Upper lobe of right lung (tissue), 1 donor: Measurements from ENCODE around the gene ASIC1. TPM values are rescaled to one million over a fixed set of nuclear protein-coding genes. Genes with fewer than 3 reads are reported as not detected.

ENCODE experiments used
- ATAC-seq: fragments of 200-7000 bp; cut with Tn5 transposase; one replicate; pipeline ENCODE4 v1.9.1; 2020; ENCODE audit warnings: mild to moderate bottlenecking, moderate library complexity
- DNase-seq: peaks from one replicate; pipeline ENCODE4 v3.0.0-alpha.2; 2020
- H3K27ac ChIP-seq: fragments of 200-600 bp; one replicate; pipeline ENCODE4 v1.8.0; 2022
- H3K27me3 ChIP-seq: fragments of 200-600 bp; one replicate; pipeline ENCODE4 v1.8.0; 2022; ENCODE audit warnings: mild to moderate bottlenecking
- H3K36me3 ChIP-seq: fragments of 200-600 bp; one replicate; pipeline ENCODE4 v1.8.0; 2022
- H3K4me1 ChIP-seq: fragments of 200-600 bp; one replicate; pipeline ENCODE4 v1.8.0; 2022
- H3K4me3 ChIP-seq: fragments of 200-600 bp; one replicate; pipeline ENCODE4 v1.8.0; 2022; ENCODE audit warnings: mild to moderate bottlenecking
- H3K9me3 ChIP-seq: fragments of 200-600 bp; one replicate; pipeline ENCODE4 v1.8.0; 2022
- intact Hi-C: fragments of 100-400 bp; cut with DNase I; formaldehyde crosslinking; loops from one replicate; pipeline ENCODE4 v1.11.0; 2022
- total RNA-seq: library from RNA; stranded (reverse); fragmentation: NEBNext Ultra II Directional; extraction: Animal tissue kit (Norgen Biotek cat#: 25700); gene quantifications from one replicate; pipeline ENCODE4 v1.2.1, GENCODE V29; 2021
- TF ChIP-seq, protein P1 (sequence below): fragments of 200-600 bp; IDR thresholded peaks from one replicate; pipeline ENCODE4 v1.8.0; 2022; ENCODE audit warnings: antibody characterized with exemption
- donor health status: DM: no; HTN: yes; CAD: no; lungs with severe emphysema.

ASIC1 gene
- total RNA-seq, 1 donor from 2014 or later, result 0.35 TPM

DNA sequence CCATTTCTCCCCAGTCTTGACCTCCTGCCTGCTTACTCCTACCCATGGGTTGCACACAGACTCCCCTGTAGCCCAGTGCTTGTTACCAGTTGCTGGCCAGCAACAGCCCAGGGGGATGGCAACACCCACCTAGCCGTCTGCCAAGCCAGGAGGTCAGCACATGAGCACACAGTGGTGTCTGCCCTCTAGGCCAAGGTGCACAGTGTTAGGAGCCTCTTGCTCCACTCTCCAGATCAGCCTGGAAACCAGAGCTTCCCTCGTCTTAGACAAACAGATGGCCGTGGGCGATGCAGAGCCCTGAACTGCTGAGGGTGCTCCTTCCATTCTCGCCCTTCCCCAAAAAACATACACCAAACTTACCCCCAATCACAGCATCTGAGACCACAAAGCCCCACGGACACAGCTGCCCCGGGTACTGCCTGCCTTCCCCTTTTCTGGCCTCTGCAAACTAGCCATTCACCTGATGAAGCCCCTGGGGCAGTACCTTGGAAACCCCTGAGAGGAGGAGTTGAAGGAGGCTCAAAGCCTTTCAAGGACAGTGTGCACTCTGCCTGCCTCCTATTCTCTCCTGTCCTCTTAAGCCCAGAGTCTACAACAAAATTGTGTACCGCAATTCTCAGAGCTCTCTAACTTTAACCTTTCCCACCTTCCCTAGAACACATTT lies 45.4 kb downstream of the ASIC1 start:
- TF ChIP-seq, protein P1, sequence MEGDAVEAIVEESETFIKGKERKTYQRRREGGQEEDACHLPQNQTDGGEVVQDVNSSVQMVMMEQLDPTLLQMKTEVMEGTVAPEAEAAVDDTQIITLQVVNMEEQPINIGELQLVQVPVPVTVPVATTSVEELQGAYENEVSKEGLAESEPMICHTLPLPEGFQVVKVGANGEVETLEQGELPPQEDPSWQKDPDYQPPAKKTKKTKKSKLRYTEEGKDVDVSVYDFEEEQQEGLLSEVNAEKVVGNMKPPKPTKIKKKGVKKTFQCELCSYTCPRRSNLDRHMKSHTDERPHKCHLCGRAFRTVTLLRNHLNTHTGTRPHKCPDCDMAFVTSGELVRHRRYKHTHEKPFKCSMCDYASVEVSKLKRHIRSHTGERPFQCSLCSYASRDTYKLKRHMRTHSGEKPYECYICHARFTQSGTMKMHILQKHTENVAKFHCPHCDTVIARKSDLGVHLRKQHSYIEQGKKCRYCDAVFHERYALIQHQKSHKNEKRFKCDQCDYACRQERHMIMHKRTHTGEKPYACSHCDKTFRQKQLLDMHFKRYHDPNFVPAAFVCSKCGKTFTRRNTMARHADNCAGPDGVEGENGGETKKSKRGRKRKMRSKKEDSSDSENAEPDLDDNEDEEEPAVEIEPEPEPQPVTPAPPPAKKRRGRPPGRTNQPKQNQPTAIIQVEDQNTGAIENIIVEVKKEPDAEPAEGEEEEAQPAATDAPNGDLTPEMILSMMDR, result no peak
- intact Hi-C loops, result no loop called here
- Histone ChIP-seq H3K27me3 (no peaks in the 10 kb centered on the region), H3K36me3 (peaks cover 35% of the 10 kb centered on the region), H3K27ac (no peak overlapping the region), H3K4me1 (peaks cover 8% of the 10 kb centered on the region), H3K4me3 (no peak overlapping the region), H3K9me3 (no peaks in the 10 kb centered on the region)
- ATAC-seq, result peak; percentile 80
- peak; percentile 80 for DNase-seq

GRCh38 chr12:50103351-50103750 lies 46.0 kb downstream of the ASIC1 start:
- H3K27me3 ChIP-seq, result no peaks in the 10 kb centered on the region
- DNase-seq, result no peak
- peaks cover 30% of the 10 kb centered on the region for H3K36me3 ChIP-seq
- ATAC-seq, result no peak
- H3K4me1 ChIP-seq, result peaks cover 8% of the 10 kb centered on the region
- H3K9me3 ChIP-seq, result no peaks in the 10 kb centered on the region
- H3K27ac ChIP-seq, result peak overlapping the region; percentile 33
- intact Hi-C loops, result no loop called here
- TF ChIP-seq, protein P1, result no peak
- no peak overlapping the region for H3K4me3 ChIP-seq

DNA sequence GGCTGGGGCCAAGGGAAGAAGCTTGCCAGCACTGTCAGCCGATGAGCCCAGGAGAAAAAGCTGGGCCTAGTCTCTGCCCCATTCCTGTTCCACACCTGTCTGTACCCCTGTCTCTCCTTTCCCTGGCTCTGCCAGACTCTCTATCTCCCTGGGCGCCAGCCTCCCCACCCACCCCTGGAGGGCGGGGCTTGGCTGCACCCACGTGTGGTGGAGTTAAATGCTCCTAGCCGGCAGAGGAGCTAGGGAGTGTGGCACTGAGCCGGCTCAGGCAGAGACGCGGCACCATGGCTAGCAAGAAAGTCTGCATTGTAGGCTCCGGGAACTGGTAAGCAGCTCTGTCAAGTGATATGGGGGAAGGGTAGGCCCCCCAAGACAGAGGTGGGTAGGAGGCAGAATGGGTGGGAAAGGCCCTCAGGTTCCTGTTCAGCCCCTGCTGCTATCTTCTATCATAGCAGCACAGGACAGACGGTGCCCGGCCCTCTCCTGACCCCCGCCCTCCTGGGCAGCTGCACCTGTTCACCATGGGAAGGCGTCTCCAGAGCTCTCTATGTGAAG lies 46.4 kb downstream of the ASIC1 start, which contains the start of gene GPD1:
GPD1 (plus strand) TSS at position 242 of the 555 bp plus-strand sequence; CDS start at position 285, 43 bp downstream.
- Histone ChIP-seq H3K36me3 (peaks cover 25% of the 10 kb centered on the region), H3K4me3 (peak within 1 kb of the TSS; percentile 25), H3K9me3 (no peaks in the 10 kb centered on the region), H3K27ac (peak within 1 kb of the TSS; percentile 33), H3K4me1 (peaks cover 8% of the 10 kb centered on the region), H3K27me3 (no peaks in the 10 kb centered on the region)
- TF ChIP-seq, protein P1, result no peak
- DNase-seq, result peak; percentile 91
- peak; percentile 89 for ATAC-seq
- intact Hi-C loops, result no loop called here

DNA sequence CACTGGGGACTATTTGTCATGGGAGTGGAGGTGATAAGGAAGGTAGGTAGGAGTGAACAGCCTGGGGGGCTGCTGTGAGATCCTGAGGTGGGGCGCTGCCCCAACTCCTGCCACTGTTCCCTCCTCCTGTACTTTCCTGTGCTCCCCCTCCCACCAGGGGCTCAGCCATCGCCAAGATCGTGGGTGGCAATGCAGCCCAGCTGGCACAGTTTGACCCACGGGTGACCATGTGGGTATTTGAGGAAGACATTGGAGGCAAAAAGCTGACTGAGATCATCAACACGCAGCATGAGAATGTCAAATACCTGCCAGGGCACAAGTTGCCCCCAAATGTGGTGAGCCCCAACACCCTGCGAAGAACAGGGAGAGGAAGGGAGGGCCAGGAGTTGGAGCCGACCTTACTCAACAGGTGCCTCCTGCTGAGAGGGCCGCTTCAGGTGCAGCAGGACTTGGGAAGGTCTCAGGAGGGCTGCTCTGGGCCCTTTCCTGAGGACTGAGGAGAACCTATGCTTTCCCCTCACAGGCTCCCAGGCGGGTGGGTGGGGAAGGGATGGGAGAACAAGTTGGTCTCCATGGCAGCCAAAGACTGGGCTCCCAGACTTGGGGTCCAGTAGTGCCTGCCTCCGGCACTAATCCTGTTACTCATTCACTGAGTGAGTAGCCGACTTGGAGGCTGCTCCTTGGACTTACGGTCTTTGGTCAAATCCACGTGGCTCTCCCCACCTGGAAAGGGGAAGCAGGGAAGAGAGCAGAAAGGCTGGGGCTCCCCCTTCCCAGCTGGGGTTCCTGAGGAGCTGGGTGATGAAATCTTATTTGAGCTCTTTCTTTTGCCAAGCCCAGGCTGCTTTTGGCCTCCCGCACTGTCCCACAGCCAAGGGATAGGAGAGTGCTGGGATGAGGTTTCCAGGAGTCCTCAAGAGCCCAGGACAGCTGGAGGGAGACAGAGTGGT lies 47.3 kb downstream of the ASIC1 start:
- Histone ChIP-seq H3K36me3 (peaks cover 16% of the 10 kb centered on the region), H3K27ac (peak overlapping the region; percentile 33), H3K27me3 (no peaks in the 10 kb centered on the region), H3K4me1 (peaks cover 10% of the 10 kb centered on the region), H3K4me3 (peak overlapping the region; percentile 25), H3K9me3 (no peaks in the 10 kb centered on the region)
- TF ChIP-seq, protein P1, result no peak
- ATAC-seq (peak; percentile 3), DNase-seq (peak; percentile 64)
- intact Hi-C loops, result no loop called here

DNA sequence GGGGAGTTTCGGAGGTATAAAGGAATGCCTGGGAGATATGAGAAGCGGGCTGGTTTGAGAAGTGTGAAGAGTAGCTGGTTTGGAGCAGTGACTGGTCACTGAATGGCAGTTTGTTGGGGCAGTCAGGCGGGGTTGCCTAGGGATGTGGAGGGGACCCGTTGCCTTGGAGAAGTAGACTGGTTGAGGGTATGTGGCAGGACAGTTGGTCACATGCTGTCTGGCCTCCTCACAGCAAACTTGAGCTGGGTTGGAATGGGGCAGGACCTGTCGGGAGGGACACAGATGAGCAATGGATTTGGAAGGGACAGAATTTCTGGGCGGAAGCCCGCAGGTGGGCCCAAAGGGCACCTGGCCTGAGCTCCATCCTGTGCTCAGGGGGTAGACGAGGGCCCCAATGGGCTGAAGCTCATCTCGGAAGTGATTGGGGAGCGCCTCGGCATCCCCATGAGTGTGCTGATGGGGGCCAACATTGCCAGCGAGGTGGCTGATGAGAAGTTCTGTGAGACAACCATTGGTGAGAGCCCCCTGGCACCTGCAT lies 48.6 kb downstream of the ASIC1 start:
- DNase-seq, result peak; percentile 47
- TF ChIP-seq, protein P1, result no peak
- no peaks in the 10 kb centered on the region for H3K9me3 ChIP-seq
- intact Hi-C loops, result no loop called here
- H3K27ac ChIP-seq, result no peak overlapping the region
- H3K36me3 ChIP-seq, result peaks cover 10% of the 10 kb centered on the region
- H3K4me1 ChIP-seq, result peaks cover 23% of the 10 kb centered on the region
- ATAC-seq, result no peak
- no peaks in the 10 kb centered on the region for H3K27me3 ChIP-seq
- H3K4me3 ChIP-seq, result no peak overlapping the region
